ENCODE data around the gene JAM2. TPM values are rescaled to one million over a fixed set of nuclear protein-coding genes. Genes with fewer than 3 reads are reported as not detected.

The JAM2 gene
- total RNA-seq, 1 donor from 2014 or later = 4.1 TPM

DNA sequence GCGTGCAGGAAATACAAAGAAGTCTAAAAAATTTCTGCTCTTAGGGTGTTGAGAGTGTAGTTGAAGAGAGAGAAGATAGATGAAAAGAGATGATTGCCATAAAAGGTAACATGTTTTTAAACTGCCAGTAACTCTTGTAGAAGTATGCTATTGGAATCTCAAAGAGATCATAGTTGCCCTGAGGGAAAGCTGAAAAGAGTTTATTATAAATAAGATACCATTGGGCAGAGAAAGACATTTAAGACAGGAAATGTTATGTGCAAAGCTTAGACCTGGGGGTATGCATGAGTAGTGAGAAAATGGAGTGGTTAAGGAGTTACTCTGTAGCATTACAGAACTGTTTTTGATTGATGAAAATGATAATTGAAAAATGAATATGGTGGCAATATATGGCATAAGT lies 113.4 kb downstream of the JAM2 start:
- no peaks in the 10 kb centered on the region for H3K27me3 Mint-ChIP-seq (ENCODE audit: low read depth)
- H3K27ac Mint-ChIP-seq = peak overlapping the region; percentile 51
- H3K4me3 Mint-ChIP-seq = no peak overlapping the region
- no peak for DNase-seq (ENCODE audit: low spot score in 2 of 2, unreplicated experiment in 2 of 2)
- peaks cover 10% of the 10 kb centered on the region for H3K4me1 Mint-ChIP-seq
- peaks cover 37% of the 10 kb centered on the region for H3K36me3 Mint-ChIP-seq
- TF ChIP-seq CTCF (IDR thresholded peaks at IDR 0.05; ENCODE audit: unreplicated experiment) = no peak
- H3K9me3 Mint-ChIP-seq = no peaks in the 10 kb centered on the region

- peaks cover 49% of the 10 kb centered on the region for H3K36me3 Mint-ChIP-seq
- DNase-seq (ENCODE audit: low spot score in 2 of 2, unreplicated experiment in 2 of 2) = no peak
- no peak for TF ChIP-seq CTCF (IDR thresholded peaks at IDR 0.05; ENCODE audit: unreplicated experiment)
- H3K27ac Mint-ChIP-seq = peak overlapping the region; percentile 7
- no peaks in the 10 kb centered on the region for H3K9me3 Mint-ChIP-seq
- H3K4me3 Mint-ChIP-seq = no peak overlapping the region
- peaks cover 8% of the 10 kb centered on the region for H3K4me1 Mint-ChIP-seq
- no peaks in the 10 kb centered on the region for H3K27me3 Mint-ChIP-seq (ENCODE audit: low read depth)
These were observed 117.3 kb downstream of the JAM2 start for GRCh38 chr21:25756190-25756932.

GRCh38 chr21:25757531-25757930 lies 118.5 kb downstream of the JAM2 start:
- Mint-ChIP-seq H3K36me3 (peaks cover 43% of the 10 kb centered on the region), H3K4me1 (peaks cover 3% of the 10 kb centered on the region), H3K9me3 (no peaks in the 10 kb centered on the region), H3K27me3 (ENCODE audit: low read depth) (no peaks in the 10 kb centered on the region), H3K27ac (no peak overlapping the region), H3K4me3 (no peak overlapping the region)
- no peak for DNase-seq (ENCODE audit: low spot score in 2 of 2, unreplicated experiment in 2 of 2)
- no peak for TF ChIP-seq CTCF (IDR thresholded peaks at IDR 0.05; ENCODE audit: unreplicated experiment)

DNA sequence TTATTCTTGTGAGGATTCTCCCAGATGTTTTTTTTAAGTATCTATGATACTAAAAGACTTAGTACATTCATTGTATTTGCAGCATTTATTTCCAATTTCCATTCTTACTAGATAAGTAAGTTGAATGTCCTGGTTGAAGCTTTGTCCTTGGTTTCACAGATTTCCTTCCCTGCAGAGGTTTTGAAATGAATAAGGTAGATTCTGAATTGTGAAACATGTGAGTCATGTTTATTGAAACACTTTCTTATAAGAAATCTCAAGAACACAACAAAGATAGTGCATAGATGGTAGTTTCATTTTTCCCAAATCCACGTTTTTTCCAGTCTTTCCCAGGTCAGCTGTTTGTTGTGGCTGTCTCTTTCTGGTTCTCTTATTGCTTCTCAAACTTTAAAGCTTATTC lies 120.5 kb downstream of the JAM2 start:
- no peak for DNase-seq (ENCODE audit: low spot score in 2 of 2, unreplicated experiment in 2 of 2)
- peaks cover 42% of the 10 kb centered on the region for H3K36me3 Mint-ChIP-seq
- H3K27me3 Mint-ChIP-seq (ENCODE audit: low read depth) = no peaks in the 10 kb centered on the region
- no peaks in the 10 kb centered on the region for H3K9me3 Mint-ChIP-seq
- H3K4me3 Mint-ChIP-seq = no peak overlapping the region
- no peak overlapping the region for H3K27ac Mint-ChIP-seq
- H3K4me1 Mint-ChIP-seq = no peaks in the 10 kb centered on the region
- no peak for TF ChIP-seq CTCF (IDR thresholded peaks at IDR 0.05; ENCODE audit: unreplicated experiment)

DNA sequence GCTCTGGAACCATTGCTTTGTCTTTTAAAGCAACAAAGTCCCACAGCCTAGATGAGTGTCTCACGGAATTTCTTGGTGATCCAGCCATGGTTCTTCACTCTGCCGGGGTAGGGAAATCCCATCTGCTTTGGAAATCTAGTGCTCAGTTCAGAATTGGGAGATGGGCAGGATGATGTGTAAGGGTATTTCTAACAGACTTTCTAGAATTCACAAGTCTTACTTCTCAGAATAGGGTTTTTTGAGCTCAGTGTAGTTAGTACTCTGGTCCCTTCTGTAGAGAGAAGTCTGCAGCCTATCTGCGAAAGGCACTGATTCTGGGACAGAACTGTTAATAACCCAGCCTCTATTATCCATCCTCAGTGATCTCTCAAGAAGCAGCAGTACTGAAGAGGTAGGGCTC lies 121.0 kb downstream of the JAM2 start:
- no peaks in the 10 kb centered on the region for H3K9me3 Mint-ChIP-seq
- no peak for DNase-seq (ENCODE audit: low spot score in 2 of 2, unreplicated experiment in 2 of 2)
- no peak overlapping the region for H3K27ac Mint-ChIP-seq
- H3K36me3 Mint-ChIP-seq = peaks cover 44% of the 10 kb centered on the region
- H3K4me1 Mint-ChIP-seq = no peaks in the 10 kb centered on the region
- H3K4me3 Mint-ChIP-seq = no peak overlapping the region
- TF ChIP-seq CTCF (IDR thresholded peaks at IDR 0.05; ENCODE audit: unreplicated experiment) = no peak
- no peaks in the 10 kb centered on the region for H3K27me3 Mint-ChIP-seq (ENCODE audit: low read depth)

Measured in mesothelial cell of epicardium (in vitro differentiated cells).